ENCODE results near the gene GTF3C4.

The GTF3C4 gene

GRCh38 chr9:132670457-132671391 is at the start of gene GTF3C4:
GTF3C4 (plus strand) TSS chr9:132670464; CDS start chr9:132670599, 135 bp downstream.
- DNase-seq = no peak

- no peak for DNase-seq
Observed at GRCh38 chr9:132622159-132622558, 48.1 kb upstream of the GTF3C4 start.

- no peak for DNase-seq
Observed at GRCh38 chr9:132626285-132626684, 44.0 kb upstream of the GTF3C4 start.

- no peak for DNase-seq
Observed at GRCh38 chr9:132627106-132627505, 43.2 kb upstream of the GTF3C4 start.

- DNase-seq = no peak
Observed at GRCh38 chr9:132627594-132627993, 42.7 kb upstream of the GTF3C4 start.

GRCh38 chr9:132628746-132629145 is 41.5 kb upstream of the GTF3C4 start:
- no peak for DNase-seq

GRCh38 chr9:132630116-132630515 is 40.1 kb upstream of the GTF3C4 start:
- no peak for DNase-seq

GRCh38 chr9:132630811-132631210 is 39.5 kb upstream of the GTF3C4 start:
- no peak for DNase-seq

- DNase-seq = no peak
Observed at GRCh38 chr9:132631280-132631679, 39.0 kb upstream of the GTF3C4 start.

GRCh38 chr9:132631685-132632084 is 38.6 kb upstream of the GTF3C4 start:
- no peak for DNase-seq

- DNase-seq = no peak
Observed at GRCh38 chr9:132632413-132633129, 37.7 kb upstream of the GTF3C4 start.

- no peak for DNase-seq
Observed at GRCh38 chr9:132634327-132634726, 35.9 kb upstream of the GTF3C4 start.

- peak; percentile 81 to 85 for DNase-seq
Observed at GRCh38 chr9:132637351-132637750, 32.9 kb upstream of the GTF3C4 start.

GRCh38 chr9:132637801-132638200 is 32.5 kb upstream of the GTF3C4 start:
- DNase-seq = no peak

GRCh38 chr9:132638240-132638639 is 32.0 kb upstream of the GTF3C4 start:
- DNase-seq = no peak

- no peak for DNase-seq
Observed at GRCh38 chr9:132639322-132639721, 30.9 kb upstream of the GTF3C4 start.

- no peak for DNase-seq
Observed at GRCh38 chr9:132641216-132641615, 29.0 kb upstream of the GTF3C4 start.

- peak in 1 of 2 experiments; percentile 9 for DNase-seq
Observed at GRCh38 chr9:132644251-132644650, 26.0 kb upstream of the GTF3C4 start.

GRCh38 chr9:132645306-132645705 is 25.0 kb upstream of the GTF3C4 start:
- no peak for DNase-seq

GRCh38 chr9:132645711-132646110 is 24.6 kb upstream of the GTF3C4 start:
- no peak for DNase-seq

- no peak for DNase-seq
Observed at GRCh38 chr9:132646726-132647125, 23.5 kb upstream of the GTF3C4 start.

GRCh38 chr9:132647355-132647754 is 22.9 kb upstream of the GTF3C4 start:
- DNase-seq = no peak

- DNase-seq = no peak
Observed at GRCh38 chr9:132647806-132648205, 22.5 kb upstream of the GTF3C4 start.

- no peak for DNase-seq
Observed at GRCh38 chr9:132648283-132648682, 22.0 kb upstream of the GTF3C4 start.

Measured in SHP77 (cell line).